H9 (cell line): Measurements from ENCODE around the gene PPIP5K2. TPM values are rescaled to one million over a fixed set of nuclear protein-coding genes. Genes with fewer than 3 reads are reported as not detected.
A peak's percentile ranks its signal among the peaks of the same experiment; 100 is the strongest.

ENCODE experiments used
- DNase-seq: peaks from one replicate; pipeline ENCODE4 v3.0.0-alpha.2; 2017
- H2AFZ ChIP-seq: one replicate; pipeline ENCODE4 v1.6.1; 2013; ENCODE audit warnings: mild to moderate bottlenecking, low read length, control low read depth, moderate library complexity
- H2AK5ac ChIP-seq: 2 replicates; pipeline ENCODE4 v1.6.1; 2013; ENCODE audit warnings: low read length, control low read depth, mixed read lengths; ENCODE audit not compliant: insufficient read length
- H2BK120ac ChIP-seq: one replicate; pipeline ENCODE4 v1.6.1; 2013; ENCODE audit warnings: low read depth, mild to moderate bottlenecking, low read length, control low read depth, inconsistent platforms; ENCODE audit not compliant: poor library complexity, severe bottlenecking
- H2BK12ac ChIP-seq: 2 replicates; pipeline ENCODE4 v1.6.1; 2013; ENCODE audit warnings: low read length, control low read depth, mixed read lengths, low read depth; ENCODE audit not compliant: insufficient read length
- H2BK15ac ChIP-seq: 2 replicates; pipeline ENCODE4 v1.6.1; 2013; ENCODE audit warnings: low read depth, low read length, control low read depth
- H2BK20ac ChIP-seq: one replicate; pipeline ENCODE4 v1.6.1; 2013; ENCODE audit warnings: low read depth, mild to moderate bottlenecking, low read length, control low read depth, inconsistent platforms; ENCODE audit not compliant: poor library complexity, severe bottlenecking
- H2BK5ac ChIP-seq: 2 replicates; pipeline ENCODE4 v1.6.1; 2013; ENCODE audit warnings: low read length, control low read depth, mixed read lengths; ENCODE audit not compliant: insufficient read length
- H3K14ac ChIP-seq: 2 replicates; pipeline ENCODE4 v1.6.1; 2013; ENCODE audit warnings: low read length, control low read depth; ENCODE audit not compliant: insufficient read depth
- H3K18ac ChIP-seq: 2 replicates; pipeline ENCODE4 v1.6.1; 2013; ENCODE audit warnings: low read depth, mild to moderate bottlenecking, mixed read lengths, low read length, control low read depth; ENCODE audit not compliant: insufficient read length
- H3K23ac ChIP-seq: 2 replicates; pipeline ENCODE4 v1.6.1; 2013; ENCODE audit warnings: low read length, control low read depth, mixed read lengths, low read depth; ENCODE audit not compliant: insufficient read length
- H3K23me2 ChIP-seq: 2 replicates; pipeline ENCODE4 v1.6.1; 2013; ENCODE audit warnings: low read depth, mild to moderate bottlenecking, mixed read lengths, low read length, control low read depth; ENCODE audit not compliant: insufficient read length, poor library complexity, severe bottlenecking
- H3K27ac ChIP-seq: 2 replicates; pipeline ENCODE4 v1.5.1; 2013; ENCODE audit warnings: low read length, control low read depth, mixed read lengths, low read depth; ENCODE audit not compliant: insufficient read length
- H3K27me3 ChIP-seq: 2 replicates; pipeline ENCODE4 v1.6.1; 2013; ENCODE audit warnings: low read length, control low read depth, inconsistent platforms; ENCODE audit not compliant: insufficient read depth
- H3K4ac ChIP-seq: 2 replicates; pipeline ENCODE4 v1.6.1; 2013; ENCODE audit warnings: low read depth, mild to moderate bottlenecking, control low read depth, inconsistent platforms, low read length, moderate library complexity
- H3K4me1 ChIP-seq: 2 replicates; pipeline ENCODE4 v1.6.1; 2013; ENCODE audit warnings: low read length, control low read depth, inconsistent platforms; ENCODE audit not compliant: insufficient read depth
- H3K4me2 ChIP-seq: 2 replicates; pipeline ENCODE4 v1.6.1; 2013; ENCODE audit warnings: low read length, control low read depth, mixed read lengths; ENCODE audit not compliant: insufficient read length, insufficient read depth
- H3K56ac ChIP-seq: 2 replicates; pipeline ENCODE4 v1.6.1; 2013; ENCODE audit warnings: low read depth, mild to moderate bottlenecking, mixed read lengths, low read length, control low read depth; ENCODE audit not compliant: insufficient read length
- H3K79me1 ChIP-seq: 2 replicates; pipeline ENCODE4 v1.6.1; 2013; ENCODE audit warnings: low read depth, mild to moderate bottlenecking, moderate library complexity, low read length, control low read depth, inconsistent platforms; ENCODE audit not compliant: insufficient read depth, poor library complexity, severe bottlenecking
- H3K79me2 ChIP-seq: 2 replicates; pipeline ENCODE4 v1.6.1; 2013; ENCODE audit warnings: low read length, control low read depth, inconsistent platforms; ENCODE audit not compliant: insufficient read depth
- H3K9ac ChIP-seq: 2 replicates; pipeline ENCODE4 v1.6.1; 2013; ENCODE audit warnings: low read length, control low read depth, mixed read lengths; ENCODE audit not compliant: insufficient read length; ENCODE audit errors: extremely low read depth
- H3K9me3 ChIP-seq: one replicate; pipeline ENCODE4 v1.6.1; 2013; ENCODE audit warnings: low read depth, low read length, inconsistent platforms; ENCODE audit not compliant: control insufficient read depth
- H3T11ph ChIP-seq: one replicate; pipeline ENCODE4 v1.6.1; 2013; ENCODE audit warnings: mild to moderate bottlenecking, low read length, control low read depth, inconsistent platforms
- H4K20me1 ChIP-seq: one replicate; pipeline ENCODE4 v1.6.1; 2013; ENCODE audit not compliant: control insufficient read depth, insufficient read length, insufficient read depth
- H4K5ac ChIP-seq: 2 replicates; pipeline ENCODE4 v1.6.1; 2013; ENCODE audit warnings: low read depth, mild to moderate bottlenecking, mixed read lengths, low read length, control low read depth; ENCODE audit not compliant: insufficient read length
- H4K8ac ChIP-seq: replicated peaks from 2 replicates; pipeline ENCODE4 v1.6.1; 2013; ENCODE audit warnings: low read length, control low read depth, mixed read lengths, low read depth; ENCODE audit not compliant: insufficient read length
- H4K91ac ChIP-seq: 2 replicates; pipeline ENCODE4 v1.6.1; 2013; ENCODE audit warnings: low read depth, mild to moderate bottlenecking, moderate library complexity, mixed read lengths, low read length, control low read depth; ENCODE audit not compliant: insufficient read length
- H3K27ac Mint-ChIP-seq, 3 experiments: 2 replicates in 2 of 3; 3 replicates in 1 of 3; pipeline ENCODE4 v1.8.0; 2020 to 2021; ENCODE audit warnings: mixed read lengths in 3 of 3, mild to moderate bottlenecking in 1 of 3, moderate library complexity in 1 of 3
- H3K27me3 Mint-ChIP-seq: 2 replicates; pipeline ENCODE4 v1.8.0; 2021; ENCODE audit warnings: low read depth, mild to moderate bottlenecking, moderate library complexity, mixed read lengths
- H3K36me3 Mint-ChIP-seq, 3 experiments: 2 replicates in 2 of 3; 3 replicates in 1 of 3; pipeline ENCODE4 v1.8.0; 2020 to 2021; ENCODE audit warnings: low read depth in 3 of 3, mixed read lengths in 3 of 3; ENCODE audit not compliant: insufficient read depth in 1 of 3
- H3K4me1 Mint-ChIP-seq, 2 experiments: 2 replicates each; pipeline ENCODE4 v1.8.0; 2020; ENCODE audit warnings: mixed read lengths in 2 of 2
- H3K4me3 Mint-ChIP-seq, 2 experiments: 2 replicates in 1 of 2; 3 replicates in 1 of 2; pipeline ENCODE4 v1.8.0; 2020 to 2021; ENCODE audit warnings: mild to moderate bottlenecking in 2 of 2, mixed read lengths in 2 of 2, moderate library complexity in 1 of 2
- H3K9me3 Mint-ChIP-seq, 2 experiments: 2 replicates in 1 of 2; 3 replicates in 1 of 2; pipeline ENCODE4 v1.8.0; 2020; ENCODE audit warnings: mild to moderate bottlenecking in 2 of 2, mixed read lengths in 2 of 2, moderate library complexity in 1 of 2
- CTCF ChIP-seq: fragments of 200-600 bp; sonication (generic); conservative IDR thresholded peaks from 3 replicates; pipeline ENCODE4 v1.8.0; 2021; ENCODE audit warnings: antibody characterized with exemption, mild to moderate bottlenecking
- WGBS: extraction: QIAGEN DNeasy Blood & Tissue Kit; methylation state at CpG from one replicate; pipeline ENCODE4 v1.1.7; 2013; ENCODE audit warnings: missing lambda C conversion rate, low lambda C conversion rate, mixed read lengths; ENCODE audit not compliant: insufficient read length; ENCODE audit errors: extremely low coverage; 5-methylcytosine and 5-hydroxymethylcytosine counted together
- total RNA-seq: library from RNA; stranded (reverse); gene quantifications from 2 replicates; pipeline ENCODE4 v1.2.1, GENCODE V29; 2021

Gene PPIP5K2
- total RNA-seq, 1 experiment from 2014 or later = 43.8 TPM

GRCh38 chr5:103260951-103261350 lies 140.8 kb downstream of the PPIP5K2 start:
- H3K79me2 ChIP-seq = peaks cover 13% of the 10 kb centered on the region; the same call in 1 of the 2 replicates
- H4K91ac ChIP-seq = no peak overlapping the region
- Mint-ChIP-seq H3K27ac (no peak overlapping the region), H3K27me3 (no peaks in the 10 kb centered on the region), H3K36me3 (no peaks in the 10 kb centered on the region), H3K4me1 (peaks cover 33 to 38% of the 10 kb centered on the region in 2 experiments), H3K4me3 (peak overlapping the region; percentile 24 to 69; a peak in 4 of 5 replicates), H3K9me3 (peaks cover 0 to 2% of the 10 kb centered on the region in 2 experiments; a peak in 2 of 5 replicates)
- H2BK5ac ChIP-seq = no peak overlapping the region
- H4K20me1 ChIP-seq = no peaks in the 10 kb centered on the region
- no peak overlapping the region for H3T11ph ChIP-seq
- no peak overlapping the region for H2BK15ac ChIP-seq
- H3K18ac ChIP-seq = no peak overlapping the region
- H3K23ac ChIP-seq = no peak overlapping the region
- no peak overlapping the region for H3K4me2 ChIP-seq
- H2BK12ac ChIP-seq = no peak overlapping the region
- no peak overlapping the region for H2BK120ac ChIP-seq
- no peak overlapping the region for H3K9ac ChIP-seq
- no peak overlapping the region for H3K4ac ChIP-seq
- no peaks in the 10 kb centered on the region for H3K9me3 ChIP-seq
- WGBS = no CpG with 5 or more reads among the region's 3 CpGs
- no peaks in the 10 kb centered on the region for H3K27me3 ChIP-seq
- no peak for TF ChIP-seq CTCF
- DNase-seq = no peak
- H4K5ac ChIP-seq = no peak overlapping the region
- H3K14ac ChIP-seq = no peak overlapping the region
- no peak overlapping the region for H3K56ac ChIP-seq
- H3K23me2 ChIP-seq = no peaks in the 10 kb centered on the region
- H2AFZ ChIP-seq = no peak overlapping the region
- no peak overlapping the region for H4K8ac ChIP-seq
- no peaks in the 10 kb centered on the region for H3K79me1 ChIP-seq
- H2BK20ac ChIP-seq = no peak overlapping the region
- H3K27ac ChIP-seq = no peak overlapping the region
- peaks cover 2% of the 10 kb centered on the region; the same call in 1 of the 2 replicates for H3K4me1 ChIP-seq
- H2AK5ac ChIP-seq = no peak overlapping the region

Other genes with a start within 250 kb of the PPIP5K2 start
- gene GIN1, start 163 bp upstream of the PPIP5K2 start, total RNA-seq = 6.6 and 7.7 TPM in 2 replicates
- gene MACIR, start 138.5 kb downstream of the PPIP5K2 start, total RNA-seq = 11.0 and 11.7 TPM in 2 replicates